GM21526 (cell line): ENCODE measurements around the gene XCR1.
"Not testable (repeated sequence)": the region's sequence is repeated elsewhere in the genome, so short reads cannot be mapped to it uniquely, and the experiment has no call there.

Experiments used
- ATAC-seq: cut with Tn5 transposase; IDR thresholded peaks from one replicate; pipeline ENCODE4 v1.9.1; 2021; ENCODE audit warnings: moderate library complexity; ENCODE audit not compliant: unreplicated experiment, low FRiP score

The XCR1 gene

GRCh38 chr3:46027021-46027705 lies at the start of gene XCR1:
XCR1 (minus strand) TSS chr3:46027483; CDS start chr3:46021947, 5,536 bp downstream.
- ATAC-seq = no peak

GRCh38 chr3:46076606-46077005 lies 49.3 kb upstream of the XCR1 start:
- no peak for ATAC-seq

GRCh38 chr3:46075816-46076215 lies 48.5 kb upstream of the XCR1 start:
- ATAC-seq = no peak

GRCh38 chr3:46071222-46071858 lies 44.1 kb upstream of the XCR1 start:
- ATAC-seq = no peak

- no peak for ATAC-seq
Observed at GRCh38 chr3:46070595-46071093, 43.4 kb upstream of the XCR1 start.

GRCh38 chr3:46068501-46068900 lies 41.2 kb upstream of the XCR1 start:
- no peak for ATAC-seq

- ATAC-seq = no peak
Observed at GRCh38 chr3:46067401-46067800, 40.1 kb upstream of the XCR1 start.

- ATAC-seq = no peak
Observed at GRCh38 chr3:46065750-46066256, 38.5 kb upstream of the XCR1 start.

- no peak for ATAC-seq
Observed at GRCh38 chr3:46065294-46065705, 38.0 kb upstream of the XCR1 start.

GRCh38 chr3:46062679-46063078 lies 35.4 kb upstream of the XCR1 start:
- no peak for ATAC-seq

GRCh38 chr3:46061887-46062286 lies 34.6 kb upstream of the XCR1 start:
- no peak for ATAC-seq

- no peak for ATAC-seq
Observed at GRCh38 chr3:46061108-46061720, 33.9 kb upstream of the XCR1 start.

- ATAC-seq = no peak
Observed at GRCh38 chr3:46060551-46060950, 33.3 kb upstream of the XCR1 start.

- no peak for ATAC-seq
Observed at GRCh38 chr3:46059432-46059831, 32.1 kb upstream of the XCR1 start.

GRCh38 chr3:46058981-46059380 lies 31.7 kb upstream of the XCR1 start:
- ATAC-seq = no peak

GRCh38 chr3:46057716-46058115 lies 30.4 kb upstream of the XCR1 start:
- ATAC-seq = no peak

- ATAC-seq = no peak
Observed at GRCh38 chr3:46056686-46057085, 29.4 kb upstream of the XCR1 start.

GRCh38 chr3:46053761-46054515 lies 26.7 kb upstream of the XCR1 start:
- ATAC-seq = not testable (repeated sequence)

- not testable (repeated sequence) for ATAC-seq
Observed at GRCh38 chr3:46053265-46053664, 26.0 kb upstream of the XCR1 start.

GRCh38 chr3:46052531-46052930 lies 25.2 kb upstream of the XCR1 start:
- ATAC-seq = no peak

- no peak for ATAC-seq
Observed at GRCh38 chr3:46049093-46049492, 21.8 kb upstream of the XCR1 start.
